Astrocyte (in vitro differentiated cells and primary cell): ENCODE results near the gene LRMDA. TPM values are rescaled to one million over a fixed set of nuclear protein-coding genes. Genes with fewer than 3 reads are reported as not detected.

Source experiments
- DNase-seq: peaks from one replicate; pipeline ENCODE4 v3.0.0-alpha.2; 2010; ENCODE audit warnings: low read depth
- FAIRE-seq: peaks from 2 replicates; lab custom pipeline; 2011; peaks lifted over from hg19 to GRCh38; lab: Jason Lieb, UNC
- H2AFZ ChIP-seq: 2 replicates; pipeline ENCODE4 v1.6.0; 2012; ENCODE audit warnings: low read depth, low read length, inconsistent platforms
- H3K27ac ChIP-seq: 2 replicates; pipeline ENCODE4 v1.5.1; 2011; ENCODE audit warnings: low read depth, low read length, inconsistent platforms
- H3K27me3 ChIP-seq: 2 replicates; pipeline ENCODE4 v1.6.0; 2011; ENCODE audit warnings: low read length, inconsistent platforms; ENCODE audit not compliant: insufficient read depth
- H3K36me3 ChIP-seq: 2 replicates; pipeline ENCODE4 v1.5.1; 2011; ENCODE audit warnings: low read length, inconsistent platforms; ENCODE audit not compliant: insufficient read depth
- H3K4me1 ChIP-seq: 2 replicates; pipeline ENCODE4 v1.5.1; 2011; ENCODE audit warnings: low read length, inconsistent platforms; ENCODE audit not compliant: insufficient read depth
- H3K4me2 ChIP-seq: 2 replicates; pipeline ENCODE4 v1.6.0; 2012; ENCODE audit warnings: low read length, inconsistent platforms
- H3K4me3 ChIP-seq: 2 replicates; pipeline ENCODE4 v1.5.1; 2011; ENCODE audit warnings: low read depth, mild to moderate bottlenecking, low read length, inconsistent platforms; ENCODE audit not compliant: insufficient read depth
- H3K79me2 ChIP-seq: 2 replicates; pipeline ENCODE4 v1.6.0; 2012; ENCODE audit warnings: mild to moderate bottlenecking, low read length, inconsistent platforms; ENCODE audit not compliant: insufficient read depth
- H3K9ac ChIP-seq: 2 replicates; pipeline ENCODE4 v1.6.0; 2012; ENCODE audit warnings: mild to moderate bottlenecking, low read length, inconsistent platforms
- H3K9me3 ChIP-seq: 2 replicates; pipeline ENCODE4 v1.5.1; 2012; ENCODE audit warnings: low read depth, mild to moderate bottlenecking, low read length, inconsistent platforms; ENCODE audit not compliant: insufficient read depth
- H4K20me1 ChIP-seq: 2 replicates; pipeline ENCODE4 v1.6.0; 2012; ENCODE audit warnings: low read length, inconsistent platforms; ENCODE audit not compliant: insufficient read depth
- H3K27ac Mint-ChIP-seq: one replicate; pipeline ENCODE4 v1.8.0; 2021; ENCODE audit warnings: mild to moderate bottlenecking, mixed read lengths; ENCODE audit not compliant: unreplicated experiment
- H3K27me3 Mint-ChIP-seq: one replicate; pipeline ENCODE4 v1.8.0; 2021; ENCODE audit warnings: low read depth, mixed read lengths; ENCODE audit not compliant: unreplicated experiment
- H3K36me3 Mint-ChIP-seq: one replicate; pipeline ENCODE4 v1.8.0; 2021; ENCODE audit warnings: low read depth, mixed read lengths; ENCODE audit not compliant: unreplicated experiment
- H3K4me1 Mint-ChIP-seq: one replicate; pipeline ENCODE4 v1.8.0; 2021; ENCODE audit warnings: low read depth, mixed read lengths; ENCODE audit not compliant: unreplicated experiment
- H3K4me3 Mint-ChIP-seq: one replicate; pipeline ENCODE4 v1.8.0; 2021; ENCODE audit warnings: mild to moderate bottlenecking, moderate library complexity, mixed read lengths; ENCODE audit not compliant: unreplicated experiment
- H3K9me3 Mint-ChIP-seq: one replicate; pipeline ENCODE4 v1.8.0; 2021; ENCODE audit warnings: mild to moderate bottlenecking, mixed read lengths; ENCODE audit not compliant: unreplicated experiment
- CTCF ChIP-seq: IDR thresholded peaks from 2 replicates; pipeline ENCODE4 v1.5.1; 2011; ENCODE audit warnings: low read depth, mild to moderate bottlenecking, inconsistent platforms, low read length, moderate library complexity; ENCODE audit not compliant: insufficient read depth
- EZH2 ChIP-seq: IDR thresholded peaks from 2 replicates; pipeline ENCODE4 v1.6.1; 2012; ENCODE audit warnings: mild to moderate bottlenecking, low read length, inconsistent platforms; ENCODE audit not compliant: insufficient read depth
- total RNA-seq: library from RNA; stranded (reverse); gene quantifications from 2 replicates; pipeline ENCODE4 v1.2.1, GENCODE V29; 2021

The LRMDA gene
- total RNA-seq, 1 donor from 2014 or later = 2.7 TPM

DNA sequence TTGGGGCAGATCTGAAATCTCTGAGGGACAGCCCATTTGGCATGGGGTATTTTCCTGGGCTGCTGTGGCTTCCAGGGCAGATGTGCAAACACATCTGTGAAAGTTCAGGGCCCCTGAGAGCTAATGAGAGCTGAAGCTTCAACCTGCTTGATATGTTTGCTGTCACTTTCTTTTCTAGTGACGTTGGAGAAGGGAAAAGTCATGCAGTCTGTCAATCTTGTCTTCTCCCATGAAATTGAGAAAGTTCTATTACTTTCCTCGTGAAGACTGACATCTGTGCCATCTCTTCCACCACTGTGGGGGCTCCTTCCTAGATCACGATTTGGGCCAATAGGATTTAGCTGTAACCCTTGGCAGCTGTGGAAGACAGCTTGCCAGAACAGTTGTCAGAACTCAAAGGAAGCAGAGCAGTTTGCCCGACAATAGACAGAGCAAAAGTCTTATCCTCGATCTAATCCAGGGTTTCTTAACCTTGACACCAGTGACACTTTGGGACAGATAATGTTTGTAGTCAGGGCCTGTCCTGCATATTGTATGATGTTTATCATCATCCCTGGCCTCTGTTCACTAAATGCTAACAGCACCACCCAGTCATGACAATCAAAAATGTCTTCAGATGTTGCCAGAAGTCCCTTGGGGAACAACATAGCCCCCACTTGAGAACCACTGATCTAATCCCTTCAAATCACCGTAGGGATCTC is 586.5 kb downstream of the LRMDA start:
- Histone ChIP-seq H3K27me3 (no peaks in the 10 kb centered on the region), H4K20me1 (no peaks in the 10 kb centered on the region), H3K4me1 (no peaks in the 10 kb centered on the region), H3K9ac (no peak overlapping the region), H3K79me2 (no peaks in the 10 kb centered on the region), H2AFZ (no peak overlapping the region), H3K27ac (no peak overlapping the region), H3K9me3 (no peaks in the 10 kb centered on the region), H3K4me3 (no peak overlapping the region), H3K4me2 (no peak overlapping the region), H3K36me3 (no peaks in the 10 kb centered on the region)
- H3K27ac Mint-ChIP-seq = no peak overlapping the region
- no peak overlapping the region for H3K4me3 Mint-ChIP-seq
- TF ChIP-seq EZH2 (no peak), CTCF (no peak)
- peaks cover 8% of the 10 kb centered on the region for H3K27me3 Mint-ChIP-seq
- no peak for FAIRE-seq
- DNase-seq = no peak
- H3K9me3 Mint-ChIP-seq = no peaks in the 10 kb centered on the region
- H3K36me3 Mint-ChIP-seq = no peaks in the 10 kb centered on the region
- no peaks in the 10 kb centered on the region for H3K4me1 Mint-ChIP-seq

DNA sequence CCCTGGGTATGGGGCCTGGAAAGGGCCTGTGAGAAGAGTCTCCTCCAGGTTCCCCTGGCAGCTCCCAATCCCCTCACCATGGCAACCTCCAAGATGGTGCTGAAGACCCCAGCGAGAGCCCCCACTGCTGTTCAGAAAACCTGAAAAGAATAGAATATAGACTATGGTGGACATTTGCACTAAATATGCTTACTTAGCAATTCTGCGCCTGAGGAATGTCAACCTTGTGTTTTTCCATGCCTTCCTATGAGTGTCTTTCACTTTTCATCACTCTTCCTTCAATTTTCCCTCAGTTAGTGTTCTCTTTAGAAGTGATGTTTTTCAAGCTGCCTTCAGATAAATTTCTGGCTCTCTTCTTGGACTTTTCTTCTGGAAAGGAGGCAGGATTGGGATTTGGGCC is 589.2 kb downstream of the LRMDA start:
- TF ChIP-seq CTCF = no peak
- TF ChIP-seq EZH2 = no peak
- Histone ChIP-seq H3K4me2 (no peak overlapping the region), H2AFZ (no peak overlapping the region), H3K36me3 (no peaks in the 10 kb centered on the region), H3K79me2 (no peaks in the 10 kb centered on the region), H3K27me3 (no peaks in the 10 kb centered on the region), H3K4me3 (no peak overlapping the region), H3K4me1 (no peaks in the 10 kb centered on the region), H4K20me1 (no peaks in the 10 kb centered on the region), H3K27ac (no peak overlapping the region), H3K9me3 (no peaks in the 10 kb centered on the region), H3K9ac (no peak overlapping the region)
- Mint-ChIP-seq H3K27ac (no peak overlapping the region), H3K4me1 (no peaks in the 10 kb centered on the region), H3K4me3 (no peak overlapping the region), H3K9me3 (peaks cover 4% of the 10 kb centered on the region), H3K27me3 (peaks cover 6% of the 10 kb centered on the region), H3K36me3 (no peaks in the 10 kb centered on the region)
- no peak for DNase-seq
- FAIRE-seq = no peak

GRCh38 chr10:76021398-76021797 is 590.0 kb downstream of the LRMDA start:
- no peak overlapping the region for H3K4me2 ChIP-seq
- H3K4me3 Mint-ChIP-seq = no peak overlapping the region
- no peaks in the 10 kb centered on the region for H4K20me1 ChIP-seq
- peaks cover 6% of the 10 kb centered on the region for H3K27me3 Mint-ChIP-seq
- no peak overlapping the region for H2AFZ ChIP-seq
- no peaks in the 10 kb centered on the region for H3K27me3 ChIP-seq
- no peaks in the 10 kb centered on the region for H3K36me3 Mint-ChIP-seq
- FAIRE-seq (no peak), DNase-seq (no peak)
- no peak overlapping the region for H3K9ac ChIP-seq
- H3K36me3 ChIP-seq = no peaks in the 10 kb centered on the region
- H3K27ac ChIP-seq = no peak overlapping the region
- no peaks in the 10 kb centered on the region for H3K79me2 ChIP-seq
- H3K4me3 ChIP-seq = no peak overlapping the region
- TF ChIP-seq EZH2 (no peak), CTCF (no peak)
- H3K4me1 Mint-ChIP-seq = no peaks in the 10 kb centered on the region
- no peaks in the 10 kb centered on the region for H3K4me1 ChIP-seq
- H3K9me3 Mint-ChIP-seq = peaks cover 4% of the 10 kb centered on the region
- H3K9me3 ChIP-seq = no peaks in the 10 kb centered on the region
- no peak overlapping the region for H3K27ac Mint-ChIP-seq
